K562 (cell line): ENCODE data around the gene USP37. TPM values are rescaled to one million over a fixed set of nuclear protein-coding genes. Genes with fewer than 3 reads are reported as not detected.
A peak's percentile ranks its signal among the peaks of the same experiment; 100 is the strongest.

Source experiments
- microRNA counts: library from miRNA; unstranded; fragments of <30 nt; microRNA quantifications from one replicate; lab custom pipeline; 2016
- microRNA-seq: library from miRNA; unstranded; fragments of <30 nt; microRNA quantifications from one replicate; pipeline ENCODE4, GENCODE V29; 2018; ENCODE audit warnings: borderline microRNAs expressed
- polyA plus RNA-seq, 8 experiments: library from polyadenylated mRNA; depleted of rRNA in 4 of 8; stranded (reverse) in 5 of 8; unstranded in 3 of 8; fragments of >200 nt; fragmentation: Nextera tagmentation in 2 of 8; fragmentation: Illumina TruSeq in 1 of 8; extraction: Ambion mirVana in 2 of 8; extraction: Trizol in 1 of 8; gene quantifications; 2 replicates each; pipeline versions ENCODE4 v1.2.1 to v1.2.3, GENCODE V29; 2011 to 2014; ENCODE audit warnings: inconsistent platforms in 1 of 8, missing spikeins in 1 of 8
- small RNA-seq: library from RNA; depleted of rRNA; stranded (forward); fragments of <200 nt; gene quantifications from one replicate; pipeline ENCODE3, GENCODE V24; 2014
- total RNA-seq, 7 experiments: library from RNA; depleted of rRNA in 6 of 7; stranded (reverse); fragments of >200 nt in 6 of 7; fragmentation: Illumina TruSeq in 2 of 7; extraction: Trizol in 2 of 7; gene quantifications; 2 replicates each; pipeline versions ENCODE4 v1.2.1 to v1.2.3, GENCODE V29; 2011 to 2021; ENCODE audit warnings: low replicate concordance in 1 of 7

USP37 gene
- total and polyA plus RNA-seq, 9 of the 15 experiments (the other 6 are each of a cell fraction or from before 2014, with no cell fraction given): 2.0 to 14.2 (median 8.5) TPM

MicroRNAs encoded within 50 kb of the gene (microRNA counts, 767-probe panel; counts per million panel counts)
- 4,210 counts per million, percentile 83 among the panel's probes with 10 or more counts for microRNA hsa-miR-26b-5p (lab: Ali Mortazavi, UCI)

Small RNAs within 50 kb of the gene (microRNA-seq; reads per million reads assigned to microRNA genes)
- 6,079 reads per million, percentile 98 among the genes with 10 or more reads in this experiment for gene MIR26B

Small RNAs within 50 kb of the gene (small RNA-seq; reads per million reads assigned to genes)
- 460 reads per million, percentile 99 among the genes with 10 or more reads in this experiment for gene MIR26B
- not detected for gene RNU6-136P

Other genes with a start within 250 kb of the USP37 start
Only the 7 nearest of the 12 such genes appear.
- 40.9 and 48.3 TPM in 2 replicates for gene CNOT9, start 488 bp upstream of the USP37 start, total RNA-seq (2014; rRNA removed)
- gene CNOT9, start 488 bp upstream of the USP37 start, total RNA-seq (2014; rRNA removed; fragmentation: Illumina TruSeq; extraction: Trizol): 47.7 and 51.1 TPM in 2 replicates
- gene CNOT9, start 488 bp upstream of the USP37 start, total RNA-seq (2015; rRNA removed; fragmentation: Illumina TruSeq; extraction: Trizol): 48.4 and 50.8 TPM in 2 replicates
- gene CNOT9, start 488 bp upstream of the USP37 start, total RNA-seq (2021): 50.7 and 51.6 TPM in 2 replicates
- 68.1 and 82.6 TPM in 2 replicates for gene CNOT9, start 488 bp upstream of the USP37 start, polyA plus RNA-seq (2011; rRNA removed)
- 43.3 and 46.7 TPM in 2 replicates for gene CNOT9, start 488 bp upstream of the USP37 start, polyA plus RNA-seq (2014; fragmentation: Illumina TruSeq; extraction: Trizol)
- gene CNOT9, start 488 bp upstream of the USP37 start, polyA plus RNA-seq (2014; fragmentation: Nextera tagmentation; extraction: Ambion mirVana): 10 to 100 TPM; 19.0 to 27.4 TPM
- gene CNOT9, start 488 bp upstream of the USP37 start, polyA plus RNA-seq (2014; rRNA removed): 33.4 and 42.8 TPM in 2 replicates
- not detected in 2 replicates for gene PLCD4, start 39.5 kb upstream of the USP37 start, total RNA-seq (2014; rRNA removed)
- not detected in 2 replicates for gene PLCD4, start 39.5 kb upstream of the USP37 start, total RNA-seq (2014; rRNA removed; fragmentation: Illumina TruSeq; extraction: Trizol)
- not detected in 2 replicates for gene PLCD4, start 39.5 kb upstream of the USP37 start, total RNA-seq (2015; rRNA removed; fragmentation: Illumina TruSeq; extraction: Trizol)
- gene PLCD4, start 39.5 kb upstream of the USP37 start, total RNA-seq (2021): not detected in 2 replicates
- 0.01 TPM in 1 of 2 replicates, not detected in the other for gene PLCD4, start 39.5 kb upstream of the USP37 start, polyA plus RNA-seq (2011; rRNA removed)
- not detected in 2 replicates for gene PLCD4, start 39.5 kb upstream of the USP37 start, polyA plus RNA-seq (2014; fragmentation: Illumina TruSeq; extraction: Trizol)
- under 1 TPM; 0.13 to 0.38 TPM for gene PLCD4, start 39.5 kb upstream of the USP37 start, polyA plus RNA-seq (2014; fragmentation: Nextera tagmentation; extraction: Ambion mirVana)
- not detected in 2 replicates for gene PLCD4, start 39.5 kb upstream of the USP37 start, polyA plus RNA-seq (2014; rRNA removed)
- 8.1 and 13.8 TPM in 2 replicates for gene ZNF142, start 91.3 kb upstream of the USP37 start, total RNA-seq (2014; rRNA removed)
- gene ZNF142, start 91.3 kb upstream of the USP37 start, total RNA-seq (2014; rRNA removed; fragmentation: Illumina TruSeq; extraction: Trizol): 4.0 and 4.1 TPM in 2 replicates
- gene ZNF142, start 91.3 kb upstream of the USP37 start, total RNA-seq (2015; rRNA removed; fragmentation: Illumina TruSeq; extraction: Trizol): 4.5 and 5.2 TPM in 2 replicates
- gene ZNF142, start 91.3 kb upstream of the USP37 start, total RNA-seq (2021): 25.4 and 26.1 TPM in 2 replicates
- gene ZNF142, start 91.3 kb upstream of the USP37 start, polyA plus RNA-seq (2011; rRNA removed): 2.4 and 4.2 TPM in 2 replicates
- gene ZNF142, start 91.3 kb upstream of the USP37 start, polyA plus RNA-seq (2014; fragmentation: Illumina TruSeq; extraction: Trizol): 12.2 and 12.9 TPM in 2 replicates
- gene ZNF142, start 91.3 kb upstream of the USP37 start, polyA plus RNA-seq (2014; fragmentation: Nextera tagmentation; extraction: Ambion mirVana): 1 to 10 TPM in 1 of 2 experiments, under 1 TPM in 1; 0.50 to 1.3 TPM
- 7.0 and 7.3 TPM in 2 replicates for gene ZNF142, start 91.3 kb upstream of the USP37 start, polyA plus RNA-seq (2014; rRNA removed)
- gene BCS1L, start 91.3 kb upstream of the USP37 start, total RNA-seq (2014; rRNA removed): 41.1 and 43.6 TPM in 2 replicates
- 33.9 and 37.6 TPM in 2 replicates for gene BCS1L, start 91.3 kb upstream of the USP37 start, total RNA-seq (2014; rRNA removed; fragmentation: Illumina TruSeq; extraction: Trizol)
- gene BCS1L, start 91.3 kb upstream of the USP37 start, total RNA-seq (2015; rRNA removed; fragmentation: Illumina TruSeq; extraction: Trizol): 43.8 and 46.9 TPM in 2 replicates
- 52.6 and 56.7 TPM in 2 replicates for gene BCS1L, start 91.3 kb upstream of the USP37 start, total RNA-seq (2021)
- 55.1 and 56.7 TPM in 2 replicates for gene BCS1L, start 91.3 kb upstream of the USP37 start, polyA plus RNA-seq (2011; rRNA removed)
- gene BCS1L, start 91.3 kb upstream of the USP37 start, polyA plus RNA-seq (2014; fragmentation: Illumina TruSeq; extraction: Trizol): 48.0 and 61.3 TPM in 2 replicates
- gene BCS1L, start 91.3 kb upstream of the USP37 start, polyA plus RNA-seq (2014; fragmentation: Nextera tagmentation; extraction: Ambion mirVana): 100 to 1,000 TPM in 1 of 2 experiments, 10 to 100 TPM in 1; 83.2 to 103 TPM
- gene BCS1L, start 91.3 kb upstream of the USP37 start, polyA plus RNA-seq (2014; rRNA removed): 64.8 and 72.7 TPM in 2 replicates
- gene RNF25, start 103.7 kb upstream of the USP37 start, total RNA-seq (2014; rRNA removed): 17.0 and 30.0 TPM in 2 replicates
- gene RNF25, start 103.7 kb upstream of the USP37 start, total RNA-seq (2014; rRNA removed; fragmentation: Illumina TruSeq; extraction: Trizol): 15.5 and 18.2 TPM in 2 replicates
- gene RNF25, start 103.7 kb upstream of the USP37 start, total RNA-seq (2015; rRNA removed; fragmentation: Illumina TruSeq; extraction: Trizol): 15.3 and 24.6 TPM in 2 replicates
- 19.0 and 20.5 TPM in 2 replicates for gene RNF25, start 103.7 kb upstream of the USP37 start, total RNA-seq (2021)
- gene RNF25, start 103.7 kb upstream of the USP37 start, polyA plus RNA-seq (2011; rRNA removed): 45.9 and 49.8 TPM in 2 replicates
- 19.7 and 30.1 TPM in 2 replicates for gene RNF25, start 103.7 kb upstream of the USP37 start, polyA plus RNA-seq (2014; fragmentation: Illumina TruSeq; extraction: Trizol)
- 1 to 10 TPM; 2.3 to 10.0 TPM for gene RNF25, start 103.7 kb upstream of the USP37 start, polyA plus RNA-seq (2014; fragmentation: Nextera tagmentation; extraction: Ambion mirVana)
- 26.5 and 26.6 TPM in 2 replicates for gene RNF25, start 103.7 kb upstream of the USP37 start, polyA plus RNA-seq (2014; rRNA removed)
- 3.8 and 5.2 TPM in 2 replicates for gene STK36, start 103.7 kb upstream of the USP37 start, total RNA-seq (2014; rRNA removed)
- 4.1 and 6.3 TPM in 2 replicates for gene STK36, start 103.7 kb upstream of the USP37 start, total RNA-seq (2014; rRNA removed; fragmentation: Illumina TruSeq; extraction: Trizol)
- 4.1 and 4.5 TPM in 2 replicates for gene STK36, start 103.7 kb upstream of the USP37 start, total RNA-seq (2015; rRNA removed; fragmentation: Illumina TruSeq; extraction: Trizol)
- 9.3 and 9.6 TPM in 2 replicates for gene STK36, start 103.7 kb upstream of the USP37 start, total RNA-seq (2021)
- gene STK36, start 103.7 kb upstream of the USP37 start, polyA plus RNA-seq (2011; rRNA removed): 12.4 and 22.4 TPM in 2 replicates
- 6.5 and 9.6 TPM in 2 replicates for gene STK36, start 103.7 kb upstream of the USP37 start, polyA plus RNA-seq (2014; fragmentation: Illumina TruSeq; extraction: Trizol)
- gene STK36, start 103.7 kb upstream of the USP37 start, polyA plus RNA-seq (2014; fragmentation: Nextera tagmentation; extraction: Ambion mirVana): 1 to 10 TPM; 3.5 to 6.7 TPM
- 9.7 and 10.3 TPM in 2 replicates for gene STK36, start 103.7 kb upstream of the USP37 start, polyA plus RNA-seq (2014; rRNA removed)
- 12.6 and 26.0 TPM in 2 replicates for gene TTLL4, start 142.5 kb upstream of the USP37 start, total RNA-seq (2014; rRNA removed)
- gene TTLL4, start 142.5 kb upstream of the USP37 start, total RNA-seq (2014; rRNA removed; fragmentation: Illumina TruSeq; extraction: Trizol): 19.6 and 21.5 TPM in 2 replicates
- gene TTLL4, start 142.5 kb upstream of the USP37 start, total RNA-seq (2015; rRNA removed; fragmentation: Illumina TruSeq; extraction: Trizol): 19.9 and 20.2 TPM in 2 replicates
- gene TTLL4, start 142.5 kb upstream of the USP37 start, total RNA-seq (2021): 46.3 and 53.2 TPM in 2 replicates
- 41.4 and 49.7 TPM in 2 replicates for gene TTLL4, start 142.5 kb upstream of the USP37 start, polyA plus RNA-seq (2011; rRNA removed)
- 56.8 and 67.5 TPM in 2 replicates for gene TTLL4, start 142.5 kb upstream of the USP37 start, polyA plus RNA-seq (2014; fragmentation: Illumina TruSeq; extraction: Trizol)
- gene TTLL4, start 142.5 kb upstream of the USP37 start, polyA plus RNA-seq (2014; fragmentation: Nextera tagmentation; extraction: Ambion mirVana): 10 to 100 TPM; 20.3 to 30.8 TPM
- gene TTLL4, start 142.5 kb upstream of the USP37 start, polyA plus RNA-seq (2014; rRNA removed): 24.5 and 35.3 TPM in 2 replicates